ENCODE results near the gene SERPINB8.

The SERPINB8 gene

DNA sequence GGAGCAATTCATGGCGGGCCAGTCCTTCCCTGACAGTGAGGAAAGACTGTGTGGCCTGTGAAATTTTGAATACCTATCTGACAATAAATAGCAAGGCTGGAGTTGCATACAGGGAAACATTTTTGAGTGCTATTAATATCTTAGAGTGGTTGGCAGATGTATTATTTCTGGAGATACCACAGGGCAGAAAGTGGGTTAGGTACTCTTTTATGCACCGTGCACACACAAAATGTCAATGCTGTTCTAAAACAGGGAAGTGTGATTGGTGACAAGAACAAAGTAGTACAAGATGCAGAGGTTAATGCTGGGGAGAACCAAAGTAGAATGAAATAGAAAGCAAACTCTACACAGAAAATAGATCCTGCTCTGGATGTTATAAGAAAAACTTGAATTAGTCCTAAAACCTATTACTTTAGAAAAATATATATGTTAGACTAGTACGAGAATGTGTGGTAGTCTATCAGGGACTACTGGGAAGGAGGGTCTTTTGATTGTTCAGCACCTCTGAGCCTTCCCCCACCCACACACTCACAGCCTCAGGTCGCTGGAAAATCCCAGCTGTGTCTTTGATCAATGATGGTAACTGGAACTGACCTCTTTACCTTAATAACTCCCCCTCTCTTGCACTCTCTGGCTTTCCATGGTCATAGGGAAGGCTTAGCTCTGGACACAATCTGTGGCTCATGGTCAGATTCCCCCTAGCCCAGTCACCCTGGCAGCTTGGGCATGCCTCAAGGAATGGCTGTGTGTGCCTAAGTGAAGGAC is 58.2 kb downstream of the SERPINB8 start:
- Histone ChIP-seq H3K27me3 (ENCODE audit: insufficient read depth, low read length, poor library complexity) (no peaks in the 10 kb centered on the region), H3K4me2 (ENCODE audit: low read length) (no peak overlapping the region), H4K8ac (ENCODE audit: low read depth, low read length) (no peak overlapping the region), H3K79me1 (ENCODE audit: low read length) (no peaks in the 10 kb centered on the region), H3K36me3 (ENCODE audit: control insufficient read depth, insufficient read depth, low read length) (no peaks in the 10 kb centered on the region), H3K4ac (ENCODE audit: low read depth, low read length) (no peak overlapping the region), H4K5ac (ENCODE audit: low read length) (no peak overlapping the region), H3K9ac (ENCODE audit: low read length) (no peak overlapping the region), H3K56ac (ENCODE audit: low read length) (no peak overlapping the region), H2BK5ac (ENCODE audit: low read length) (no peak overlapping the region), H2AK5ac (ENCODE audit: low read length) (no peak overlapping the region), H3K4me3 (ENCODE audit: low read length) (no peak overlapping the region), H2BK15ac (replicated peaks; ENCODE audit: low read depth) (no peak overlapping the region), H3K23ac (ENCODE audit: low read length) (no peak overlapping the region), H3K18ac (ENCODE audit: low read length) (no peak overlapping the region), H3K4me1 (ENCODE audit: control insufficient read depth, low read depth, low read length) (no peaks in the 10 kb centered on the region), H3K27ac (ENCODE audit: low read depth, low read length) (no peak overlapping the region), H3K79me2 (ENCODE audit: control insufficient read depth, insufficient read depth, low read length) (no peaks in the 10 kb centered on the region), H2BK120ac (ENCODE audit: low read depth, low read length) (no peak overlapping the region)
- WGBS (ENCODE audit: extremely low coverage, insufficient coverage, low lambda C conversion rate), result no CpG with 5 or more reads among the region's 4 CpGs
- no peak for DNase-seq

DNA sequence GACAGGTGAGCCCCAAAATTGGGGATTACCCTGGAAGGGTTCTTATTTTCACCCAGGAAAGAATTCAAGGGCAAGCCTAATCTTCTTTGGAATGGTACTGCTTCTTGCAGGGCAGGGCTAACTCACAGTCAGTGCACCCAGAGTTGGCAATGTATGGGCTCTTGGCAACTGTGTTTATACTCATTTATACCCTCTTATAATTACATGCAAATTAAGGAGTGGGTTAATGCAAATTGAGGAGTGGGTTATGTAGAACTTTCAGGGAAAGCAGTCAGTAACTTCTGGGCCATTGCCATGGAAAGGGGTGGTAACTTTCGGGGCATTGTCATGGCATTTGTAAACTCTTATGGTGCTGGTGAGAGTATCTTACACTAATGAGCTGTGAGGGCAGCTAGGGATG is 59.2 kb downstream of the SERPINB8 start:
- H3K23ac ChIP-seq (ENCODE audit: low read length), result no peak overlapping the region
- WGBS (ENCODE audit: extremely low coverage, insufficient coverage, low lambda C conversion rate), result no CpG with 5 or more reads among the region's 1 CpG
- no peaks in the 10 kb centered on the region for H3K79me1 ChIP-seq (ENCODE audit: low read length)
- H3K4ac ChIP-seq (ENCODE audit: low read depth, low read length), result no peak overlapping the region
- no peak for DNase-seq
- no peak overlapping the region for H3K4me3 ChIP-seq (ENCODE audit: low read length)
- H2BK15ac ChIP-seq (replicated peaks; ENCODE audit: low read depth), result no peak overlapping the region
- H3K18ac ChIP-seq (ENCODE audit: low read length), result no peak overlapping the region
- no peak overlapping the region for H4K8ac ChIP-seq (ENCODE audit: low read depth, low read length)
- H3K27me3 ChIP-seq (ENCODE audit: insufficient read depth, low read length, poor library complexity), result no peaks in the 10 kb centered on the region
- no peak overlapping the region for H3K9ac ChIP-seq (ENCODE audit: low read length)
- H3K4me1 ChIP-seq (ENCODE audit: control insufficient read depth, low read depth, low read length), result no peaks in the 10 kb centered on the region
- no peak overlapping the region for H2BK120ac ChIP-seq (ENCODE audit: low read depth, low read length)
- no peak overlapping the region for H3K27ac ChIP-seq (ENCODE audit: low read depth, low read length)
- no peak overlapping the region for H2AK5ac ChIP-seq (ENCODE audit: low read length)
- no peaks in the 10 kb centered on the region for H3K79me2 ChIP-seq (ENCODE audit: control insufficient read depth, insufficient read depth, low read length)
- no peak overlapping the region for H3K56ac ChIP-seq (ENCODE audit: low read length)
- H4K5ac ChIP-seq (ENCODE audit: low read length), result no peak overlapping the region
- no peaks in the 10 kb centered on the region for H3K36me3 ChIP-seq (ENCODE audit: control insufficient read depth, insufficient read depth, low read length)
- no peak overlapping the region for H3K4me2 ChIP-seq (ENCODE audit: low read length)
- no peak overlapping the region for H2BK5ac ChIP-seq (ENCODE audit: low read length)

DNA sequence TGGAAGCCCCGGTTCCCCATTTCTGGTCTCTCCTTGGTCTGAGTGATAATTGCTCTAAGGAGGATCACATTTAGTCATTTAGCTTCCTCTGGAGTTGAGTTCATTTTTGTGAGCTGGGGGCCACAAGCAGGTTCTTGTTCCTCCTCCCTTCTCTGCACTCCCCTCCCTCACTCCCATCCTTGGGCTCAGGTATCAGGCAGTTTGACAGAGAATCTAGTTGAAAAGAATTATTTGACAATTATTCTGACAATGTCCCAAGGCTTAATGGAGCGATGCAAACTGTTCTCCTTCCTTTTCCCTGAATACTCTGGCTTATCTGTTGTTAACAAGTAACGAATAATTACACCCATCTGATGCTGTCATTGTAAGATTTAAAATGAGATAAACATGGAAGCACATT is 61.5 kb downstream of the SERPINB8 start:
- Histone ChIP-seq H3K27ac (ENCODE audit: low read depth, low read length) (no peak overlapping the region), H3K9ac (ENCODE audit: low read length) (no peak overlapping the region), H3K4me3 (ENCODE audit: low read length) (no peak overlapping the region), H2BK5ac (ENCODE audit: low read length) (no peak overlapping the region), H2BK15ac (replicated peaks; ENCODE audit: low read depth) (no peak overlapping the region), H2BK120ac (ENCODE audit: low read depth, low read length) (no peak overlapping the region), H3K23ac (ENCODE audit: low read length) (no peak overlapping the region), H3K18ac (ENCODE audit: low read length) (no peak overlapping the region), H3K79me2 (ENCODE audit: control insufficient read depth, insufficient read depth, low read length) (no peaks in the 10 kb centered on the region), H2AK5ac (ENCODE audit: low read length) (no peak overlapping the region), H3K4me1 (ENCODE audit: control insufficient read depth, low read depth, low read length) (no peaks in the 10 kb centered on the region), H3K36me3 (ENCODE audit: control insufficient read depth, insufficient read depth, low read length) (no peaks in the 10 kb centered on the region), H3K79me1 (ENCODE audit: low read length) (no peaks in the 10 kb centered on the region), H3K27me3 (ENCODE audit: insufficient read depth, low read length, poor library complexity) (no peaks in the 10 kb centered on the region), H4K8ac (ENCODE audit: low read depth, low read length) (no peak overlapping the region), H3K56ac (ENCODE audit: low read length) (no peak overlapping the region), H3K4me2 (ENCODE audit: low read length) (no peak overlapping the region), H4K5ac (ENCODE audit: low read length) (no peak overlapping the region), H3K4ac (ENCODE audit: low read depth, low read length) (no peak overlapping the region)
- no peak for DNase-seq
- WGBS (ENCODE audit: extremely low coverage, insufficient coverage, low lambda C conversion rate), result no CpG with 5 or more reads among the region's 3 CpGs

DNA sequence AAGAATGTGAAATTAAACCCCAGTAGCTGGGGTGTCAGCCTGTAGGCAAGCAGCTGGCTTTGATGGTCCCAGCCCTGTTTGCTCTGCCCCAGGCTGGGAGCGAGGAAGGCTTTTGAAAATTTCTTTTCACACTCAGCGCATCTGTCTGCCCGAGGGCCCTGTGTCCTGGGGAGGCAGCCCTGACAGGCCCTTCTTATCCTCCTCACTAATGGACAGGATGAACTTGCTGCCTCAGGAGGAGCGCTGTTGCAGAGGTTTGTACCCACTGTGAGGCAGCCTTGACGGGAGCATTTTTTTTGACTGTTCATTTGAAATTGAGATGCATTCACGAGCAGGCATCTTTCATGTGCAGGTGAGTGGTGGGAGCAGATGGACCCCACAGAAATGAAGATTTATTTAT is 62.4 kb downstream of the SERPINB8 start:
- no CpG with 5 or more reads among the region's 6 CpGs for WGBS (ENCODE audit: extremely low coverage, insufficient coverage, low lambda C conversion rate)
- H2AK5ac ChIP-seq (ENCODE audit: low read length), result no peak overlapping the region

DNA sequence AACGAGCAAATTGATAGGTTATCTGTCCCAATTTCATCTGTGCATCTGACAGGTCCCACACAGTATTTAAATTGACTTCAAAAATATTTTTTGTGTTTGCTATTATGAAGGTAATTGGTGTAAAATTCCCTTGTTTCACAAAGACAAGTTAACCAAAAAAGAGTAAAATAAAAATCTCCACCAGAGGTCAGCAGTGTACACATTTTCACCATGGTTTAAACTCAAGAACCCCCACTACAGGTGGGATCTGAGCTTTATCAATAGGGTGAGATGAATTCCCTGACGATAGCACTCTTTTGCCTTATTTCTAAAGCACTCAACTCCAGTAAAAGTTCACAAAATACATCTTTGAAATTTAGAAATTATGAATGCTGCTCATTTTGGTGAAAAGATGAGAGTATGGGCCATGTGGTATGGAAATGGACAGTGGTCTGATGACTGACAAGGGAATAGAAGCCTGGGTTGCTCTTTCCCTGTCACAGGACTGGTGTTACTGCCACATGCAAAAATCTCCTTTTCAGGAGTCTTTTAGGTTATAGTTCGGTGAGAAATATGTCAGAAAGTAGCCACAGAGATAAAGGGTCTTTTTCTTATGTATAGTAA is 68.0 kb downstream of the SERPINB8 start:
- no peak overlapping the region for H2AK5ac ChIP-seq (ENCODE audit: low read length)
- H3K4ac ChIP-seq (ENCODE audit: low read depth, low read length), result no peak overlapping the region
- H4K5ac ChIP-seq (ENCODE audit: low read length), result no peak overlapping the region
- no CpG with 5 or more reads among the region's 3 CpGs for WGBS (ENCODE audit: extremely low coverage, insufficient coverage, low lambda C conversion rate)
- H3K9ac ChIP-seq (ENCODE audit: low read length), result no peak overlapping the region
- H4K8ac ChIP-seq (ENCODE audit: low read depth, low read length), result no peak overlapping the region
- no peaks in the 10 kb centered on the region for H3K27me3 ChIP-seq (ENCODE audit: insufficient read depth, low read length, poor library complexity)
- no peaks in the 10 kb centered on the region for H3K79me1 ChIP-seq (ENCODE audit: low read length)
- H3K18ac ChIP-seq (ENCODE audit: low read length), result no peak overlapping the region
- no peak overlapping the region for H2BK120ac ChIP-seq (ENCODE audit: low read depth, low read length)
- H3K4me3 ChIP-seq (ENCODE audit: low read length), result no peak overlapping the region
- no peaks in the 10 kb centered on the region for H3K4me1 ChIP-seq (ENCODE audit: control insufficient read depth, low read depth, low read length)
- no peak overlapping the region for H3K4me2 ChIP-seq (ENCODE audit: low read length)
- no peak overlapping the region for H2BK5ac ChIP-seq (ENCODE audit: low read length)
- H3K79me2 ChIP-seq (ENCODE audit: control insufficient read depth, insufficient read depth, low read length), result no peaks in the 10 kb centered on the region
- DNase-seq, result peak; percentile 66
- no peak overlapping the region for H2BK15ac ChIP-seq (replicated peaks; ENCODE audit: low read depth)
- H3K23ac ChIP-seq (ENCODE audit: low read length), result no peak overlapping the region
- H3K27ac ChIP-seq (ENCODE audit: low read depth, low read length), result no peak overlapping the region
- H3K36me3 ChIP-seq (ENCODE audit: control insufficient read depth, insufficient read depth, low read length), result no peaks in the 10 kb centered on the region
- no peak overlapping the region for H3K56ac ChIP-seq (ENCODE audit: low read length)

More for the DNA sequence above, 62.4 kb downstream of the SERPINB8 start:
- no peak overlapping the region for H3K23ac ChIP-seq (ENCODE audit: low read length)
- no peak overlapping the region for H3K4me2 ChIP-seq (ENCODE audit: low read length)
- no peak overlapping the region for H4K8ac ChIP-seq (ENCODE audit: low read depth, low read length)
- no peak overlapping the region for H2BK120ac ChIP-seq (ENCODE audit: low read depth, low read length)
- H3K4me1 ChIP-seq (ENCODE audit: control insufficient read depth, low read depth, low read length), result no peaks in the 10 kb centered on the region
- H3K18ac ChIP-seq (ENCODE audit: low read length), result no peak overlapping the region
- no peak overlapping the region for H3K56ac ChIP-seq (ENCODE audit: low read length)
- H3K27ac ChIP-seq (ENCODE audit: low read depth, low read length), result no peak overlapping the region
- no peak overlapping the region for H2BK5ac ChIP-seq (ENCODE audit: low read length)
- H3K36me3 ChIP-seq (ENCODE audit: control insufficient read depth, insufficient read depth, low read length), result no peaks in the 10 kb centered on the region
- DNase-seq, result peak; percentile 12
- H4K5ac ChIP-seq (ENCODE audit: low read length), result no peak overlapping the region
- H3K27me3 ChIP-seq (ENCODE audit: insufficient read depth, low read length, poor library complexity), result no peaks in the 10 kb centered on the region
- H2BK15ac ChIP-seq (replicated peaks; ENCODE audit: low read depth), result no peak overlapping the region
- no peak overlapping the region for H3K9ac ChIP-seq (ENCODE audit: low read length)
- H3K79me1 ChIP-seq (ENCODE audit: low read length), result no peaks in the 10 kb centered on the region
- no peak overlapping the region for H3K4me3 ChIP-seq (ENCODE audit: low read length)
- H3K4ac ChIP-seq (ENCODE audit: low read depth, low read length), result no peak overlapping the region
- no peaks in the 10 kb centered on the region for H3K79me2 ChIP-seq (ENCODE audit: control insufficient read depth, insufficient read depth, low read length)
